Spleen (tissue), 11 donors: ENCODE measurements around the gene SH2D4B. TPM values are rescaled to one million over a fixed set of nuclear protein-coding genes. Genes with fewer than 3 reads are reported as not detected.
"Not testable (repeated sequence)": the region's sequence is repeated elsewhere in the genome, so short reads cannot be mapped to it uniquely, and the experiment has no call there.

Source experiments
- DNase-seq: peaks from one replicate; pipeline ENCODE4 v3.0.0-alpha.2; 2020
- H3K27ac ChIP-seq, 8 donors: fragments of 200-600 bp; sonication (generic) in 7 of 8; 1 replicate in 4 of 8; 2 replicates in 4 of 8; pipeline versions ENCODE4 v1.5.0 to v1.8.0; 2016 to 2021; ENCODE audit warnings: inconsistent platforms in 4 of 8, mild to moderate bottlenecking in 4 of 8, moderate library complexity in 1 of 8
- H3K27me3 ChIP-seq, 7 donors: fragments of 200-600 bp; sonication (generic) in 6 of 7; replicated peaks in 1 of 7; 1 replicate in 4 of 7; 2 replicates in 3 of 7; pipeline versions ENCODE4 v1.5.0 to v1.8.0; 2016 to 2021; ENCODE audit warnings: inconsistent platforms in 3 of 7, mild to moderate bottlenecking in 1 of 7
- H3K36me3 ChIP-seq, 6 donors: fragments of 200-600 bp; sonication (generic) in 5 of 6; 1 replicate in 4 of 6; 2 replicates in 2 of 6; pipeline versions ENCODE4 v1.5.0 to v1.8.0; 2016 to 2021; ENCODE audit warnings: inconsistent platforms in 2 of 6
- H3K4me1 ChIP-seq, 6 donors: fragments of 200-600 bp; sonication (generic) in 5 of 6; 1 replicate in 3 of 6; 2 replicates in 3 of 6; pipeline versions ENCODE4 v1.5.0 to v1.8.0; 2016 to 2021; ENCODE audit warnings: inconsistent platforms in 3 of 6
- H3K4me3 ChIP-seq, 8 donors: fragments of 200-600 bp; sonication (generic) in 7 of 8; 1 replicate in 4 of 8; 2 replicates in 4 of 8; pipeline versions ENCODE4 v1.5.0 to v1.8.0; 2016 to 2021; ENCODE audit warnings: inconsistent platforms in 4 of 8, mild to moderate bottlenecking in 4 of 8, moderate library complexity in 2 of 8
- H3K9me3 ChIP-seq, 8 donors: fragments of 200-600 bp; sonication (generic) in 7 of 8; 1 replicate in 4 of 8; 2 replicates in 4 of 8; pipeline versions ENCODE4 v1.5.0 to v1.8.0; 2016 to 2021; ENCODE audit warnings: inconsistent platforms in 4 of 8
- CTCF ChIP-seq, 11 experiments: fragments of 200-600 bp in 7 of 11; fragments of 450-650 bp in 4 of 11; sonication (generic) in 4 of 11; IDR thresholded peaks in 8 of 11; conservative IDR thresholded peaks in 3 of 11; 1 replicate in 7 of 11; 2 replicates in 4 of 11; pipeline versions ENCODE4 v1.4.0 to v1.8.0; 2016 to 2021; ENCODE audit warnings: antibody characterized with exemption in 11 of 11, inconsistent platforms in 4 of 11, mild to moderate bottlenecking in 1 of 11
- POLR2A ChIP-seq, 3 donors: fragments of 450-650 bp; IDR thresholded peaks; one replicate each; pipeline ENCODE4 v1.5.1; 2017; ENCODE audit warnings: antibody characterized with exemption in 3 of 3, mild to moderate bottlenecking in 1 of 3
- POLR2AphosphoS5 ChIP-seq, 3 donors: sonication (generic); formaldehyde crosslinking; IDR thresholded peaks; one replicate each; pipeline ENCODE4 v1.5.1; 2017; ENCODE audit warnings: antibody characterized with exemption in 3 of 3
- WGBS, 5 donors: extraction: QIAGEN DNeasy Blood & Tissue Kit in 3 of 5; methylation state at CpG; one replicate each; pipeline versions ENCODE4 v1.1.5 to v1.1.7; 2013 to 2018; 5-methylcytosine and 5-hydroxymethylcytosine counted together
- intact Hi-C: fragments of 100-400 bp; cut with DNase I; formaldehyde crosslinking; loops from one replicate; pipeline ENCODE4 v1.15.0; 2023; ENCODE audit warnings: low total_unique reads
- polyA plus RNA-seq, 3 donors: library from polyadenylated mRNA; stranded (reverse); fragments of 200-250 nt; gene quantifications; one replicate each; pipeline ENCODE4 v1.2.1, GENCODE V29; 2013
- total RNA-seq, 7 donors: library from RNA; depleted of rRNA in 3 of 7; stranded (reverse); fragments of >200 nt in 3 of 7; fragmentation: NEBNext Ultra II Directional in 4 of 7; extraction: Animal tissue kit (Norgen Biotek cat#: 25700) in 4 of 7; gene quantifications; one replicate each; pipeline versions ENCODE4 v1.1.0 to v1.2.1, GENCODE V29; 2016 to 2021
- donor health status: healthy with polysubstance abuse.
- donor health status: DM: no; HTN: no; CAD: no; lungs with moderate emphysema.
- donor health status: DM: no; HTN: no; CAD: no.
- donor health status: Bipolar disorder and iron deficiency.
- donor health status: healthy.
- donor health status: DM: no; HTN: no; CAD: no.
- donor health status: DM: yes; HTN: yes; CAD: no.

SH2D4B gene
- total and polyA plus RNA-seq, 10 donors: 0.08 to 0.46 (median 0.12) TPM; not detected in 2

DNA sequence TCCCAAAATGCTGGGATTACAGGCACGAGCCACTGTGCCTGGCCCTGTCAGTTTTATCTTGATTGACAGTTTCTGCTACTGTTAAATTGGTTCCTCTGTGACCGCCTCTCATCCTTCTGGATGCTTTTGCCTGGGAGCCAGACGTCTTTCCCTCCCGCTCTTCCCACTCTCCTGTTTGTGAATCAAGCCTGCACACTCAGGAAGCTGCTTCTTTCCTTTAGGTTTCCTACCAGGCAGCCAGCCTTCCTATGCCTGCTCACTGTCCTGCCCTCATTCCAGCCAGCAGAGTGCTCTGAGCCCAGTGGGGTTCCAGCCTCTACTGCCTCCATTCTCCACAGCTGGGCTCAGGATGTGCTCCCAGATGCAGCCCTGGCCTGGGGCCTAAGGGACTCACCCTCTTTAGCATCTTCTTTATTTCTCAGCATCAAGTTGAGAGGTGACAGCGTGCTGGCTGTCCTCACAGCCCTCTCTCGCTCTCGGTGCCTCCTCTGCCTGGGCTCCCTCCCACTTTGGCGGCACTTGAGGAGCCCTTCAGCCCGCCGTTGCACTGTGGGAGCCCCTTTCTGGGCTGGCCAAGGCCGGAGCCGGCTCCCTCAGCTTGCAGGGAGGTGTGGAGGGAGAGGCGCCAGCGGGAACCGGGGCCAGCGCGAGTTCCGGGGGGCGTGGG lies 5.1 kb downstream of the SH2D4B start:
- H3K4me3 ChIP-seq: no peak overlapping the region
- no peaks in the 10 kb centered on the region for H3K36me3 ChIP-seq
- H3K27ac ChIP-seq: no peak overlapping the region
- WGBS, 5 donors: 88 to 92% (median 91%) methylated on average over 12 to 19 of the region's 19 CpGs
- no peak for DNase-seq
- TF ChIP-seq POLR2AphosphoS5 (IDR thresholded peaks at IDR 0.05): no peak
- no peak for TF ChIP-seq CTCF (IDR thresholded peaks at IDR 0.05 in 8 of 11, conservative IDR thresholded peaks at IDR 0.05 in 3 of 11)
- no peak for TF ChIP-seq POLR2A (IDR thresholded peaks at IDR 0.05)
- no peaks in the 10 kb centered on the region for H3K9me3 ChIP-seq
- intact Hi-C loops: no loop called here
- no peaks in the 10 kb centered on the region for H3K27me3 ChIP-seq
- H3K4me1 ChIP-seq: peaks cover 0 to 38% (median 18%) of the 10 kb centered on the region in 6 donors

- H3K27me3 ChIP-seq, intact Hi-C loops, DNase-seq, H3K36me3 ChIP-seq, H3K27ac ChIP-seq, H3K4me3 ChIP-seq, H3K9me3 ChIP-seq: not testable (repeated sequence)
- H3K4me1 ChIP-seq: peaks cover 0 to 38% (median 18%) of the 10 kb centered on the region in 6 donors
- WGBS, 5 donors: 95 to 98% (median 97%) methylated on average over 22 to 25 of the region's 25 CpGs
Measured at GRCh38 chr10:80543319-80543672, 5.6 kb downstream of the SH2D4B start.

DNA sequence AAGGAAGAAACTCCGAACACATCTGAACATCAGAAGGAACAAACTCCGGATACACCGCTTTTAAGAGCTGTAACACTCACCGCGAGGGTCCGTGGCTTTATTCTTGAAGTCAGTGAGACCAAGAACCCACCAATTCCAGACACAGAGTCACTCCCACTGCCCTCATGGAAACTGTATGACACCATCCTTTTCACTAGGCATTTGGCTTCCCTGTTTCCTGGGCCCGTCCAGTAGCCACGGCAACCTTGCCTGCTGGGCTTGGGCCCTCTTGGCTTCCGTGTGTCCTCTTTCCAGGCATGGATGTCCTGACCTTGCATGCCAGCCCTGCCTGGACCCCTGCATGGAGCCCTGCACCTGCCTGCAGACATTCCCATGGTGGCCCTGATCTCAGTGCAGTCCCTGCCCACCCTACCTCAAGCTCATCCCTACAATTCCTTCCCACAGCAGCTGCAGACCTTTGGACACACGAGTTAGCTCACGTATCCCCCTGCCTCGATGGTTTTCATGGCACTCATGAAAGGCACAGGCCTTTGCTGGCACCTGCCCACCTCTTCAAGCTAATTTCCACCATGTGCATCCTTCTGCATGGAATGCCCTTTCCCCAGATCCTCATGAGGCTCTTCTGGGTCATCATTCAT lies 6.7 kb downstream of the SH2D4B start:
- Histone ChIP-seq H3K27me3 (no peaks in the 10 kb centered on the region), H3K36me3 (no peaks in the 10 kb centered on the region), H3K4me1 (peaks cover 0 to 32% (median 18%) of the 10 kb centered on the region in 6 donors), H3K9me3 (no peaks in the 10 kb centered on the region), H3K4me3 (no peak overlapping the region), H3K27ac (no peak overlapping the region)
- TF ChIP-seq POLR2AphosphoS5 (IDR thresholded peaks at IDR 0.05): no peak
- TF ChIP-seq POLR2A (IDR thresholded peaks at IDR 0.05): no peak
- TF ChIP-seq CTCF (IDR thresholded peaks at IDR 0.05 in 8 of 11, conservative IDR thresholded peaks at IDR 0.05 in 3 of 11): no peak
- 79 to 94% (median 86%) methylated on average over 7 to 12 of the region's 12 CpGs for WGBS, 5 donors
- intact Hi-C loops: no loop called here
- DNase-seq: no peak

GRCh38 chr10:80545258-80545881 lies 7.7 kb downstream of the SH2D4B start:
- TF ChIP-seq POLR2A (IDR thresholded peaks at IDR 0.05) (no peak), CTCF (IDR thresholded peaks at IDR 0.05 in 8 of 11, conservative IDR thresholded peaks at IDR 0.05 in 3 of 11) (no peak), POLR2AphosphoS5 (IDR thresholded peaks at IDR 0.05) (no peak)
- 84 to 95% (median 87%) methylated on average over 7 of the region's 7 CpGs for WGBS, 5 donors
- intact Hi-C loops: no loop called here
- Histone ChIP-seq H3K4me1 (peaks cover 0 to 24% (median 14%) of the 10 kb centered on the region in 6 donors), H3K4me3 (no peak overlapping the region), H3K36me3 (no peaks in the 10 kb centered on the region), H3K27ac (no peak overlapping the region), H3K27me3 (no peaks in the 10 kb centered on the region), H3K9me3 (no peaks in the 10 kb centered on the region)
- no peak for DNase-seq
